GM21576 (cell line): ENCODE data around the gene TMC3.

Source experiments
- ATAC-seq: cut with Tn5 transposase; IDR thresholded peaks from one replicate; pipeline ENCODE4 v1.9.1; 2021; ENCODE audit warnings: mild to moderate bottlenecking, moderate library complexity; ENCODE audit not compliant: unreplicated experiment

TMC3 gene

DNA sequence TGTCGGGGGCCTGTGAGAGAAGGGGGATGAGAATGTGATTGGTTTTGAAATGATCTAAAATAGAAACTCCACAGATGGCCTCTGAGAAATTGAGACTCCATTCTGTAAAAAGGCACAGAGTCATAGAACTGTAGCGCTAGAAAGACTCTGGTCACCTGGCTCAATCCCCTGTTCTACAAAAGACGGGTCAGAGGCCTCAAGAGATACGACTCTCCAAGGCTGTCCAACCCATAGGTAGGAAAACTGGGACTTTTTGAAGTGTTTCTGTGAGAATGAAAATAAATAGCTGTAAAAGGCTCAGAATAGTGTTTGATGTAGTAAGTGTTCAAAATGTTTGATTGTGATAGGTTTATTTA, 11.7 kb upstream of the TMC3 start:
- ATAC-seq = no peak

DNA sequence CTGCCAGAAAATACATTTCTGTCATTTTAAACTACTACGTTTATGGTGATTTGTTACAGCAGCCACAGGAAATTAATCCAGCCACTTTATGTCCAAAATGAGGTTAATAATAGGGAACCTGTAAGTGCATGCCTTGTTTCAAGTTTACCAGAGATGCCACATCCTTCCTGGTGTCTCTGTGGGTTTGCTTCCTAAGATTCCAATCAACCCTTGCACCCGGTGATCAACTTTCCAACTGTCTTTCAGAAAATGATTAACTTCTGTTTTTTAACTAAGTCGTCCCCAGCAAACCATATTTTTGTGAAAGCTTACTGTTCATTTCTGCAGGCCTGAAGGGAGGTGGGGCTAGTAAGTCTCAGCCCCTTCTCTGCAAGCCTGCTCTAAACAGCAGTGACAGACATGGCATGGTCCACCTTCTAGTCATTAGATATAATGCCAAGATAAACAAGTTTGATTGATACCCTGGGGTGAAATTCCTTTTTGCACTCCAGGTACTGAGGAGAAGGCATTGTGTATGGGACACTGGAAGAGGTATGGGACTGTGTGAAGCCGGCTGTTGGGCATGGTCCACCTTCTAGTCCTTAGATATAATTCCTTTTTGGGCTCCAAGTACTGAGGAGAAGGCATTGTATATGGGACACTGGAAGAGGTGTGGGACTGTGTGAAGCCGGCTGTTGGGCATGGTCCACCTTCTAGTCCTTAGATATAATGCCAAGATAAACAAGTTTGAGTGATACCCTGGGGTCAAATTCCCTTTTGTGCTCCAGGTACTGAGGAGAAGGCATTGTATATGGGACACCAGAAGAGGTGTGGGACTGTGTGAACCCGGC, 11.1 kb upstream of the TMC3 start:
- ATAC-seq = no peak

DNA sequence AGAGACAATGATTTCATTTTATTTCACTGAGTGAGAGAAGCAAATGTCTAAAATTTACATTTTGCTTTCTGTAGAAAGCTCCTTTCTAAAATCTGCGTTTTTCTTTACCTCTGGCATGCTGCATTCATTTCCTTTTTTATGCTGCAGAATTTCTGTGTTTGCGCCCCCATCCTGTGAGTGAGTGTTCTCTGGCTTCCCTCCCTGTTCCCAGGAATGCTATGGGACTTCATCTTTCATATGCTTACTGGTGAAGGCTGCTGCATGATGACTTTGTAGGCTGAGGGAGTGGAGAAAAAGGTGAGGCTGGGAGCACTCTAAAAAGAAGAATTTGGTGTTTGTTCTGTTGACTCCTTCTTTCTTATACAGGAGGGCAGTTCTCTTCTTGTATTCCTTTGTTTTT, 7.7 kb upstream of the TMC3 start:
- no peak for ATAC-seq

DNA sequence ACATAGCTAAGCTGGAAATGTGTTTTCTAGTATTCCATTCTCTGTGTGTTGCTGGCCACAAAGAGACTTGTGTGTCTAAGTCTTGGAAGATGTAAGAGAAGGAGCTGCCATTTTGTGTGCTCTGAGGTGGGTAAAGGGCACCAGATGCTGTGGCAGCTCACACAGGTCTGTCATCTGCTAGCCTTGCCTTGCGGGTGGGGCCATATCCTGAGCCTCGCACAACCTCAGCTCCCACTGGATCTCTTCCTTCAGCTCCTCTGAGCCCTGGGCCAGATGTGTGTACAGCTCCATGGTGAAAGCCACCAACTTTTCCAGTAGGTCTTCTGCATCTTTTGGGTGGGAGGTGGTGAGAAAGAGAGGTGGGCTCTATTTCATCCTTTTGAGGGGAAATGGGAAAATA, 6.7 kb upstream of the TMC3 start:
- ATAC-seq = no peak

DNA sequence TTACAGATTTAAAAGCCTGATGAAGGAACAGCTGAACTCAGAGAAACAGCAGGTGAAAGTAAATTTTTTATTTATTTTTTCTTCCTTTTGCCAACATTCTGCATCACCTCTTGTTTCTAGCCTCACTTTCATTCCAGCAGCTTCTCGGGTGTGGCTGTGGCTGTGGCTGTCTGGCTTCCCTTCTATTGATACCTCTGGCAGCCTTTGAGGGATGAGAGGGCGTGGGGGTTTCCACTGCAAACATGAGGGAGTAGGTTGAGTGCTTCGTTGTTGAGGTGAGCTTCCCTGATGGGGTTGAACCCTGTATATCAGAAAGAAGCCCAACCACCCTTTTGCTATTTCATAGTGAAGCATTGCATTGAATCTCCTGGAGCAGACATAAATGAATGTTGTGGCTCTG, 6.2 kb upstream of the TMC3 start:
- ATAC-seq = no peak

DNA sequence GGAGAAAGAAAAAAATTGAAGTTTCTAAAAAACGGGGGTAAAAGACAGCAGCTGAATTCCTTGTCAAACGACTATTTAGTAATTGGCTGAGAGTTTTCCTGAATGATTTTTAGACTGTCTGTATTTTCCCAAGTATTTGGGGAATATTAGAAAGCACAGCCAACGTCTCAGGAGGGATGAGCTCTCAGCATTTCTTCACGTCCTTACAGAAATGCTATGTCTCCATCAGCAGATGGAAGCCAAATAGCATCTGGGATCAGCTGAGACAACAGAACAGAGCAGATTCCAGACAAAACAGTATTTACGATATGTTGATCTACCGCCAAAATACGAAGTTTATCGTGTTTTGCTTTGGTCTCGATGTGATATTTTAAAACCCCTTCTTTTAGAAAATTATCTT, 5.3 kb upstream of the TMC3 start:
- ATAC-seq = no peak

DNA sequence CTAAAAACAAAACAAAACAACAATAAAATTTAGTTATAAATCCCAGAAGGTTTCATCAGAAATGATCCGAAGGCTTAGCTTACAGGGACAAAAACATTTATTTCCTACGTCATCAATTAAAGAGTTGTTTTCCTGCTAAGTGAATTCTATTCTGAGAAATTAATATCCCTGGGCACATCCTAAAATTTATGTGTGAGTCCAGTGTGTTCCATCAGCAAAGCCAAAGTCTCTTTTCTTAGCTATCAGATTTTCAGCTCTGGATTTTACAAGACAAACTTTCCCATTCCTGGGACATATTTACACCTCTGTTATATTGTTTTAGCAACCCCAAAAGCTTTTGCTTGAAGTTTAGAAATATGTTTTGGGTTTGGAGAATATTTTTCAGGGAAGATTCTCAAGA, 4.4 kb upstream of the TMC3 start:
- ATAC-seq = no peak

DNA sequence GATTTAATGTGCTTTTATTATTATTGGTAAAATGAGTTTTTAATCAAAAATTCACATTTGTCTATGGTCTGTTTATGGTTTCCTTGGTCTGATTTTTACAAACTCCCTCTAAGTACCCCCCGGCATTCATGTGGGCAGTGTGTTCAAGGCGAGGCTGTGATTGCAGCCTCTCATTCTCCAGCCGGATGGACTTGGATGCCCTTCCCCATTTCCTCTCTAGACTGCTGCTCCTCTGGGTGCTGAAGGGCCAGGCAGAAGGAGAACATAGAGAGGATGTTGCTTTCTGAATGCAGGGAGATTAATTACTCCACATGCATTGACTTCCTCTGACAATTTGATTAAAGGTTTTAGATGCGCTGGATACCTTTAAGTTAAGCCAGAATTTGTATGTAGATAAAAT, 3.9 kb upstream of the TMC3 start:
- no peak for ATAC-seq

DNA sequence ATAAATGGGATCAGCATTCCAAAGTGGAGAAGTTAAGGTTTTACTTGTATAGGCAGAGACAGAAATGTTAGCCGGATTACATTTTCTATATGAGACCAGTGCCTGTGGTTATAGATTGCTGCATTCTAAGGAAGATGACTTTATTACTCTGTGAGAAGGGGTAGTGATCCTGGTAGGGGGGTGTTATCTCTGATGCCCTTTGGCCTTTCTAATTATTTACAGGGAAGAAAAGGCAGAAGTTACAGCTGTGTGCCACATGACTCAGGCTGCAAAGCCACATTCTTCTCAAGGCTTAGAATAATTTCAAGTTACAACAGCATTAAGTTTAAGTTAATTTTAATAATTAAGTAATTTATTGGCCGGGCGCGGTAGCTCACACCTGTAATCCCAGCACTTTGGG, 2.2 kb upstream of the TMC3 start:
- no peak for ATAC-seq

DNA sequence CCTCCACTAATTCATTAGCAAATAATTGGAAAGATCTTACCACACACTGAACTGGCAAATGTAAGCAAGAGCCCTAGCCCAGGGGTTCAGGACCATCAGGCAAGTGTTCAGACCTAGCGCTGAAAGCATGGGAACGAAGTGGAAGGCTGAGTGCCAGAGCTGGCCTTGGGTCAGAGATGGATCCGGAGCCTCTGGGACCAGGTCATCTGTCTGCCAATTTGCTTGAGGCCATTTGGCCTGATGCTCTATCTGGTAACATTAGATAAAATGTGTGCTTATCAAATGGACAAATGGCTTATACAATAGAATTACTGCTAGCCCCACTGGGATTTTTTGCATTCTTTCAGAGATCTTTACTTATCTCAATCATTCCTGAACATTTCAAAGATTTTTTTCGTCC, 1.4 kb upstream of the TMC3 start:
- no peak for ATAC-seq

DNA sequence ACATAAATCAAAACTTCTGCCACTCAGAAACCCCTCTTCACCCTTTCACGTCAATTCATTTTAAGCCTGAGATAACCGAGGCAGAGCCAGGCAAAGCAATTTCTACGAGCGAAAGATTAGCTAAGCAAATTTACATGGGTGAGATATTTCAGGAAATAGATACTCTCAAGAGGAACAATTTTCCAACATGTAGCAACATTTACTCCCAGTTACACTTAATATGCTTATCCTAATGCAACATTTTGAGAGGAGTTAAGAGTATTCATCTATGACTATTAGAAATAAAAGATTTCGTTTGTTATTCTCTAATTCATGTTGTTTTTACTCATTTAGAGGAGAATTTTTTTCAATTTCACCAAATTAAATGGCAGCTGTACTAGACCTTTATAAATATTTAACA, 837 bp downstream of the TMC3 start:
- no peak for ATAC-seq

DNA sequence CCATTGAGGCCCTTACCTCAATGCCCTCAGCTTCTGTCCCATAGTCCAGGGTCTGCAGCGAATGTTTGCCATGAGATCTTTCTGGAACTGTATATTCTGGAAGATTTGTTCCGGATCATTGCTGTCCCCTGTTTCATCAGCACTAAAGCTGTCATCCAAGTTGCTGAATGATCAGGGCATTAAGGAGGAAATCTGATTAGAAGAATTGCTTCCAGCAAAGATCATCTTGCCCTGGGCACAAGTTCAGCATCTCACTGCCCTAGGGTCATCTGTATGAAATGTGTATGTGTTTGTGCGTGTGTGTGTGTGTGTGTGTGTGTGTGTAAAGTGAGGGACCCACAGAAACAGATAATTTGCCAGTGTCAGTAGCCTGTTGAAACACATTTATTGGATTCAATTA, 1.4 kb downstream of the TMC3 start:
- ATAC-seq = no peak

DNA sequence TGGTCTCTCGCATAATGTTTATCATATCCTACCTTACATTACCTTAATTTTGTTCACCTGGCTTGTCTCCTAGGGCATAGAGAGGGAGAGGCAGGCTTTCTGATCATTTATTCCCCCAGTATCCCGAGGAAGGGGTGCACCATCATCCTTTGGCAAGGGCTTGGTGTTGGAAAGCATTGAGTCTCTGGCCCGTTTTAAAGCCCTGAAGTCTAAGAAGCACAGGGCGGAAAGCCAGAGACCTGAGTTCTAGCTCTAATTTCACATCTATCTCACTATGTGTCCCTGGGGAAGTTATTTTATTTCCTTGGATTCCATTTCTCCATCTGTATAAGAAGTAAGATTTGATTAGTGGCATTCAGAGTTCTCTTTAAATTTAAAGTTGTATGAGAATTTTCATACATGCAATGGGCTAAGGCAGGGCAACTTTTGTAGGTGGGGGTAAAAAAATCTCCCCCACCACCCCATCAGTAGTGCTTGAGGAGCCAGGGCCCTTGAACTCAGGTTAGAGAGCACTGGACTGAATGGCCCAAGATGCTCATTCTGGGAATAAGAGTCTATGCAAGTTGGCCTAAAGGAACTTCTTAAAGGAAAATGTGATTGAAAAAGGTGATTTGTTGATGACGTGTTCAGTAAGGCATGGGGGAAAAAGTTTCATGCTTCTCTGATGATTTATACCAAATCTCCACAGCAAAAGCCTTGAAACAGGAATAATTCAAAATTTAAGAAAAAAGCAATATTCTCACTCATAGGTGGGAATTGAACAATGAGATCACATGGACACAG, 10.1 kb downstream of the TMC3 start:
- ATAC-seq = no peak

DNA sequence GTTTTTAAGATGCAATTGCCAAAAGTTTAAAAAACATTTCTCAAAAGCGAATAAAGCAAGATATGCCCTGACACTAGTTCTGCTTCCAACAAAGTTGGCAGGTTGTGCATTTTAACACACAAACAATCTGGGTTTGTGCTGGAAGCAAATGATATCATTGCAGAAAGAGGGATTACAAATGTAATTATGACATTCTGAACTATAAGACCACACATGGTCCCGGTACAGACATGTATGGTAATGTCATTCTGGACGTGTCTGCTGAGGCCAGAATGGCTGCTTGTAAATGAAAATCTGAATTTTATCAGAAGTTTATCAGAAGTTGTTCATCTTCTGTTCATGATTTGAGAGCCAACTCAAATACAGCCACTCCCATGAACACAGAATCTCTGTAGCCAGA, 10.7 kb downstream of the TMC3 start:
- ATAC-seq = no peak

DNA sequence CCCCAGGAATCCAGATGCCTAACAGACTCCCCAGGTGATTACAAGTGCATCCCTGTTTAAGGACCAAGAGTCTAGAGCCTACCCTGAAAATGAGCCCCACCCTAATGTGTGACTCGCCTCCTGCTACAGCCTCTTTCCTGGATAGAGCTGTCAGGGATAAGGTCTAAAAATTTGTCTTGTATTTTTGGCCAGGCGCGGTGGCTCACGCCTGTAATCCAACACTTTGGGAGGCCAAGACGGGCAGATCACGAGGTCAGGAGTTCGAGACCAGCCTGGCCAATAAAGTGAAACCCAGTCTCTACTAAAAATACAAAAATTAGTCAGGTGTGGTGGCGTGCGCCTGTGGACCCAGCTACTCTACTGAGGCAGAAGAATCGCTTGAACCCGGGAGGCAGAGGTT, 11.2 kb downstream of the TMC3 start:
- ATAC-seq = no peak

DNA sequence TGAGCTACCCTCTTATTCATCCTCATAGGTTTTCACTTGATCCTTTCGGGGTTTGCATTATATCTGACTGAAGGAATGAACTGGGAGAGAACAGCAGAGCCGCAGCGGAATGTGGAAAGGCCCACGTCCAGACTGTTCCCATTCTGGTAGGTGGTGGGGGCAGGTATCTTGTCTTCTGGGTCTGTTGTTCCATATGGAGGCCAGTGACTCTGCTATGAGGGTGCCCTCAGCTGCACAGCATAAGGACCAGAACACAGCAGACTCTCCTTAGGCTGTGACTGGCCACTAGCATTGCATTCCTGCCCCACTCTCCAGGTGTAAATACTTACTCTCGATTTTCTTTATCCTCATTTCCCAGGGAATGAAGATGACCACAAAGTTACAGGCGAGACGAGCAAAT, 12.1 kb downstream of the TMC3 start:
- no peak for ATAC-seq

DNA sequence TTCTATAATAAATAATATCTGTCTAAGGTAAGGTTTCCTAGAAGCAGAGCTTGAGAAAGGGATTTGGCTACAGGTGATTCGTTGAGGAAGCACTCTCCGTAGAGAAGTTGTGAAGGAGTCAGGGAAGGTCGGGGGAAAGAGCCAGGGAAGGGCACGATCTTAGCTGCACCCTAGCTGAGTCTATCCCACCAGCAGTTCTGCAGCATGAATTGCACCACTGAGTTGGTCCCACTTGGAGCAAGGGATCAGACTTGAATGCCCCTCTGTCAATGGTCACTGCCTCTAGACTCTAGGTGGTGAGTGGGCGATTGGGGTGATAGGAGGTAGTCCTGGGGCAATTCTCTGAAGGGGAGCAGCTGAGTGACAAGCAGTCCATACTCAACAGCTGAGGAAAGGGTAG, 13.5 kb downstream of the TMC3 start:
- no peak for ATAC-seq

DNA sequence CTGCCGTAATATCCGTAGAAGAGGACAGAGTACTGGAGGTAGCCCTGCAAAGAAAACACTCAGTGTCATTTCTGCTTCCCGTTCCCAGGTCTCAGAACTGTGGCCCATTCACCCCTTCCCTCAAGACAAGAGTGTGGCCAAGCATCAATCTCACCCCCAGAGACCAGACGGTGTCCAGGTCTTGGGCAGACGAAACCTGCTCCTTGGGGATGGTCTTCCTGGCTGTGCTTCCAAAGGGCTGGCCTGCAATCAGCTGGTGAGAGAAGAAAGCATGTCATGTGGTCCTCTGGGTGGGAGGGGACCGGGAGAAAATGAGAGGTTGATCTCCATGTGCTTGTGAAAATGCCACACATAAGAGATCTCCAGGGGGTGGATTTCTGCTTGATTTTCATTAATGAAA, 15.8 kb downstream of the TMC3 start:
- no peak for ATAC-seq

DNA sequence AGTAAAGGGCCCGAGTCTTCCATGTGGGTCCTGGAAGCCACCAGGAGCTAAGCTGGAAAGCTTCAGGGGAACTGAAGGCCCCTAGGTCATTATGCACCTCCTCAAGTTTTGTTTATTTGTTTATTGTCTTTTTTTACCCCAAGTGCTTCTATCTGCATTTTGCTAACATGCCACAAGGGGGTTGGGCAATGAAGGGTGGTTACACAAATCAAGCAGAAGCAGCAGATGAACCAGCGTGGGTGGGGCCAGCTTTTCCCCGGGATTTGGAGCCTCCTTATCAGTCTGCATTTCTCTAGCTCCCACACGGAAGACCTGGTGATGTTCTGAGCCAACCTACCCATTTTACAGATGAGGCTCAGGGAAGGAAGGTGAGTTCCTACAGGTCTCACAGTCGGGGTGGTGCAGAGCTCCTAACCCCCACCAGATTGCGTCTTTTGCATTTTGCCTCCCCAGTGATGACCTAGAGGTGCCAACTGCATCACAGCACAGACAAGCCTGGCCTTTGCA, 16.8 kb downstream of the TMC3 start:
- no peak for ATAC-seq

DNA sequence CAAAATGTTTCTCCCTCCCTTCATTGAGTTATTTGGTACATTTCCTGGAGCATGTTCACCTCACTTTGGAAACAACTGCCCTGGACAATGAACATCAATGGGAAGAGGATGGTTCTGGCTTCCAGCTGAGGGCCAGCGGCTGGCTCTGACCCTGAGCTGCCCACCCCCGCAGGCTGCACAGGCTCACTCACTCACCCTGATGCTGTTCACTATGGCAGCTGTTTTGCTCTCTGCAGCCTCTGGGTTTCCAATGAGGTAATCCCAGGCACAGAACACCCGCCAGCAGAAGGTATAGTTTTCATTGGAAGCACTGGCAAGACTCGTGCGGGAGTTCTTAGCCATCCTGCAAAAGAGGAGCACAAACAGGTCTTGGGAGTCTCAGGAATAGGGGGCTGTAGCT, 17.8 kb downstream of the TMC3 start:
- no peak for ATAC-seq

DNA sequence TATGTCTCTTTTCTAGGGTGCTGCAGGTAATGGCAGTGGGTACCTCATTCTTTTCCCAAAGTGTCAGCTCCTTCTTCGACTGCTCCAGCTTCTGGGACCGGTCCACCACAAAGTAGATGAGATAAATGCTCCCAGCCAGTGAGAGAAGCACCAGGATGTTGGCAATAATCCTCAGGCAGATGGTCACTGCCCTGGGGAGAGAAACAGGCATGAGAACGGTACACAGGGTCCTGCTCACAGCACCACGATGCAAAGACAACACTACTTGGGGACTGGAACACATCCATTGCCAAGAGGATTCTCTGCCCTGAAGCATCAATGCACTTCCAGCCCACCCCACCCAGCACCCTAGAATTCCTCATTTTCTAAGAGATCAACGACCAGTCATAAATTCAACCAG, 22.4 kb downstream of the TMC3 start:
- no peak for ATAC-seq

DNA sequence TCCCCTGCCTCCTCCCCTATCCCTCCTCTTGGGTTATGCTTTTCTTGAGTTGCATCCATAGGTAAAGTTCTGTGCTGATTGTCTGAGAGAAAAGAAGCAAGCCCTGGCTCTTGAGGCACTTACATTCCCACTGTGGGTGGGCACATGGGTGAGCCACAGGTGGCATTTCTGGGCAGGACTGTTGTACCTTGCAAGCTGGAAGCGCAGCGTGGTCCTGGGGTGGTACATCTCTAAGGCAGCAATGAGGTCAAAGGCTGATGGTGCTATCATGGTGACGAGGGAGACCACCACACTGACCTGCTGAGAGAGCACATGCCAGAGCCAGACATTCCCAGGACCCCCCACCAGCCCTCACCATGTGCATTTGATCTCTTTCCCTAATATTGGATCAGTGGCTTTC, 24.7 kb downstream of the TMC3 start:
- no peak for ATAC-seq
